ENCODE results near the gene PMEPA1. TPM values are rescaled to one million over a fixed set of nuclear protein-coding genes. Genes with fewer than 3 reads are reported as not detected.

Gene PMEPA1
- total RNA-seq, 1 experiment from 2014 or later = 1,302 TPM

DNA sequence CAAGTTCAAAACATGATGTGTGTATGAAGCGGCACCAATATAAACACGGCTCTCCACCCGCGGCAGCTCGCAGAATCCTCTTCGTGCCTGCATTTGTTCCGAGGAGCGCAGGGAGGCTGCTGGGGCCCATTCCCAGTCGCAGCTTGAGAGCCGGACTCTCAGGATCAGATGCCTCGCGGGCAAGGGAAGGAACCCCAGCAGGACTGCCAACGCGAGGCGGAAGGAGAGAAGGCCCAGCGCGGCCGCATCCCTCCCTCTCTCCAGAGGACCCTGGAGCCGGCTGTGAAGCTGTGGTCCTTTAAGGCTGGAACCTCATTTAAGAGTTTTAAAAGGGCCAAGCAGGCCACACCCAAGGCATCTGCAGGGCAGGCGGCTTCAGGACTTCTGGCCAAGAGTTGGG lies 45.3 kb downstream of the PMEPA1 start:
- peak overlapping the region; percentile 97 for H3K27ac Mint-ChIP-seq (ENCODE audit: unreplicated experiment)
- BruUV-seq (replicated peaks) = no TSS peak
- no peaks in the 10 kb centered on the region for H3K9me3 Mint-ChIP-seq (ENCODE audit: low read depth, unreplicated experiment)
- H3K4me3 Mint-ChIP-seq (ENCODE audit: low read depth, unreplicated experiment) = no peak overlapping the region
- no peaks in the 10 kb centered on the region for H3K27me3 Mint-ChIP-seq (ENCODE audit: unreplicated experiment)
- DNase-seq = no peak
- CTCF ChIA-PET = no interaction called here
- H3K36me3 Mint-ChIP-seq (ENCODE audit: insufficient read depth, unreplicated experiment) = peaks cover 100% of the 10 kb centered on the region
- TF ChIP-seq, protein P1, sequence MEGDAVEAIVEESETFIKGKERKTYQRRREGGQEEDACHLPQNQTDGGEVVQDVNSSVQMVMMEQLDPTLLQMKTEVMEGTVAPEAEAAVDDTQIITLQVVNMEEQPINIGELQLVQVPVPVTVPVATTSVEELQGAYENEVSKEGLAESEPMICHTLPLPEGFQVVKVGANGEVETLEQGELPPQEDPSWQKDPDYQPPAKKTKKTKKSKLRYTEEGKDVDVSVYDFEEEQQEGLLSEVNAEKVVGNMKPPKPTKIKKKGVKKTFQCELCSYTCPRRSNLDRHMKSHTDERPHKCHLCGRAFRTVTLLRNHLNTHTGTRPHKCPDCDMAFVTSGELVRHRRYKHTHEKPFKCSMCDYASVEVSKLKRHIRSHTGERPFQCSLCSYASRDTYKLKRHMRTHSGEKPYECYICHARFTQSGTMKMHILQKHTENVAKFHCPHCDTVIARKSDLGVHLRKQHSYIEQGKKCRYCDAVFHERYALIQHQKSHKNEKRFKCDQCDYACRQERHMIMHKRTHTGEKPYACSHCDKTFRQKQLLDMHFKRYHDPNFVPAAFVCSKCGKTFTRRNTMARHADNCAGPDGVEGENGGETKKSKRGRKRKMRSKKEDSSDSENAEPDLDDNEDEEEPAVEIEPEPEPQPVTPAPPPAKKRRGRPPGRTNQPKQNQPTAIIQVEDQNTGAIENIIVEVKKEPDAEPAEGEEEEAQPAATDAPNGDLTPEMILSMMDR (IDR thresholded peaks at IDR 0.05; ENCODE audit: unreplicated experiment) = no peak
- peaks cover 83% of the 10 kb centered on the region for H3K4me1 Mint-ChIP-seq (ENCODE audit: low read depth, unreplicated experiment)
- intact Hi-C loops (cut with micrococcal nuclease; ENCODE audit: unreplicated experiment) = no loop called here

DNA sequence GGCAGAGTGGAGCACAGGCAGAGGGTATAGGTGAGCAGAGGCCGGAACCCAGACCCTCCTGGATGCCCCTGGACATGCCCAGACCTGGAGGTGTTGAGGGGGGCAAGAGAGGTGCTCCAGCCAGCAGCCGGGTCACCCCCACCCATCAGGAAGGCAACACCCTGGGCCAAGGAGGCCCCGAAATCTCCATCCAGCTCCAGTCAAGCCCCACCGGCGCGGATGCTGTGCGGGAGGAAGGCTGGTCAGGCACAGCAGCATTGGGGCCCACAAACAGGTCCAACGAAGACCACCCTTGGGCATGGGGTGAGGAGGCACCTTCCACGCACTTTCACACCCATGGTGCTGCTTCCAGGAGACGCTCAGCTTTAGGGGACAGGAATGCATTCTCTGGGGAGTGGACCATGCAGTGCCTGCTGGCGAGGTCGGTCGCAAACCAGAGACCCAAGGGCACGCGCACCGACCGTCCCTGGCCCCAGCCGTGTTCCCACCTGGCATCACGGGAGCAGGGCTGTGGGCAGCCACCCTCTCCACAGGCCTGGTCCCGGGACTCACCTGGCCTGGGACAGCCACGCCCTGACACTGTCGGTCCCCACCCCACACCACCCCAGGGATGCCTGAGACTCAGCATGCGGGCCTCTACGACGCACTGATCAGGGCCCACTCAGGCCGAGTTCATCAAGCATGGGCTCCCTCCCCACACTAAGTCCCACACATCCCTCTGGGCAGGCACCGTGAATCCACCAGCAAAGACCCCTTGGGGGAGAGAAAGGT lies 45.9 kb downstream of the PMEPA1 start:
- no TSS peak for BruUV-seq (replicated peaks)
- Mint-ChIP-seq H3K27ac (ENCODE audit: unreplicated experiment) (peak overlapping the region; percentile 68), H3K4me3 (ENCODE audit: low read depth, unreplicated experiment) (peak overlapping the region; percentile 9), H3K36me3 (ENCODE audit: insufficient read depth, unreplicated experiment) (peaks cover 100% of the 10 kb centered on the region), H3K4me1 (ENCODE audit: low read depth, unreplicated experiment) (peaks cover 83% of the 10 kb centered on the region), H3K9me3 (ENCODE audit: low read depth, unreplicated experiment) (no peaks in the 10 kb centered on the region), H3K27me3 (ENCODE audit: unreplicated experiment) (no peaks in the 10 kb centered on the region)
- CTCF ChIA-PET = no interaction called here
- DNase-seq = no peak
- intact Hi-C loops (cut with micrococcal nuclease; ENCODE audit: unreplicated experiment) = no loop called here
- TF ChIP-seq, protein P1 (IDR thresholded peaks at IDR 0.05; ENCODE audit: unreplicated experiment) = no peak

DNA sequence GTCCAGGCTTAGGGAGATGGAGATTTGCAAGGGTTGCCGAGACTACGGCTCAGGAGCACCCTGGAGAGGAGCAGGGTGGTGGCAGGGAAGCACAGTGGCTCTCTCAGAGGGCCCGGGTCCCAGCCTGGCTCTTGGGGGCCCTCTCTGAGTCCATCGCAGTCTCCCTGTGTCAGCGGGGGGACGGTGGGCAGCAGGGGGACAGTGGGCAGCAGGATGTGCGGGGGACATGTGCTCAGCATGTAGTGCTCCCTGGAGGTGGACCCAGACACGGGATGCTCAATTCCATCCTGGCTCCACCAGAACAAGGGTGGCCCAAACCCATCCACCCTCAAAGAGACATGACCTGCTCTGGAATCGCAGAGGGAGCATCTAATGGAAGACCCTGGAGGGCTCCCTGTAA lies 46.6 kb downstream of the PMEPA1 start:
- Mint-ChIP-seq H3K27me3 (ENCODE audit: unreplicated experiment) (no peaks in the 10 kb centered on the region), H3K9me3 (ENCODE audit: low read depth, unreplicated experiment) (no peaks in the 10 kb centered on the region), H3K4me3 (ENCODE audit: low read depth, unreplicated experiment) (peak overlapping the region; percentile 9), H3K36me3 (ENCODE audit: insufficient read depth, unreplicated experiment) (peaks cover 100% of the 10 kb centered on the region), H3K4me1 (ENCODE audit: low read depth, unreplicated experiment) (peaks cover 83% of the 10 kb centered on the region), H3K27ac (ENCODE audit: unreplicated experiment) (peak overlapping the region; percentile 68)
- CTCF ChIA-PET = no interaction called here
- DNase-seq = no peak
- BruUV-seq (replicated peaks) = no TSS peak
- intact Hi-C loops (cut with micrococcal nuclease; ENCODE audit: unreplicated experiment) = no loop called here
- TF ChIP-seq, protein P1 (IDR thresholded peaks at IDR 0.05; ENCODE audit: unreplicated experiment) = no peak

DNA sequence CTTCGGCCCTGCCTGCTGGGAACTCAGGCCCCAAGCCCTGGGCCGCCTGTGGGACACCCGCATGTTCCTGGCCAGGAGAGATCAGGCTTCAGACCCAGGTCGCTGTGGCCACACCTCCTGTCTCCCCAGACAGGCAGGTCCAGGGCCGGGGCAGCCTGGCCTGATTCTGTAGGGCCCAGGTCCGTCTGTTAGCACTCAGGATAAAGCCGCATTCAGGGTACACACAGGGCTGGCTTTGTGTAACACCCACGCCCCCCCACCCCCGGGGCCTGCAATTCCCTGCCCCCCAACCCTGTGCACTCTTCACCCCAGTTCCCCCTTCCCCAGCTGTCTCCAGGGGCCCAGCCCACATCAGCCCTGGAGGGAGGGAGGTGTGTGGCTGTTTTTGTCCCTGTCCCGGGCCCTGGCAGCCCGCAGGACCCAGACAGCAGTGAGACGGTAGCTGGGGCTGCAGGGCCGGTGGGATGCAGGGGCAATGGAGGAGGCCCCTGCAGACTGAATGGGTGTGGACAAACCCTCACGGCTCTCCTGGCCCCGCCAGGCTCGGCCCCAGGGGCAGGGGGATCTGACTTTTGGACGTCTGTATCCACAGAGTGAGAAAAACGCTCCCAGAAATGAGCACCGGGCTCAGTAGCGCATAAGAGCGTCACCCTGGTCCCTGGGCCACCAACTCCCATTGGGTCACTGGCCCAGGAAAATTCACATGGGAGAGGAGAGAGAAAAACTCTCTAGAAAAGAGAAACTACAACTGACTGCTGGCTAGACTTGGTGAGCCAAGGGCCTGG lies 47.2 kb downstream of the PMEPA1 start:
- CTCF ChIA-PET = interaction anchor here (0.6 kb wide), 1 partner anchor 9 kb away, joined by 4 read pairs; no protein-coding TSS in a partner anchor
- intact Hi-C loops (cut with micrococcal nuclease; ENCODE audit: unreplicated experiment) = no loop called here
- H3K9me3 Mint-ChIP-seq (ENCODE audit: low read depth, unreplicated experiment) = no peaks in the 10 kb centered on the region
- no peak for DNase-seq
- peak overlapping the region; percentile 9 for H3K4me3 Mint-ChIP-seq (ENCODE audit: low read depth, unreplicated experiment)
- H3K36me3 Mint-ChIP-seq (ENCODE audit: insufficient read depth, unreplicated experiment) = peaks cover 100% of the 10 kb centered on the region
- no TSS peak for BruUV-seq (replicated peaks)
- H3K4me1 Mint-ChIP-seq (ENCODE audit: low read depth, unreplicated experiment) = peaks cover 83% of the 10 kb centered on the region
- no peaks in the 10 kb centered on the region for H3K27me3 Mint-ChIP-seq (ENCODE audit: unreplicated experiment)
- H3K27ac Mint-ChIP-seq (ENCODE audit: unreplicated experiment) = peak overlapping the region; percentile 68
- TF ChIP-seq, protein P1 (IDR thresholded peaks at IDR 0.05; ENCODE audit: unreplicated experiment) = no peak
